Nephron progenitor cell (in vitro differentiated cells): ENCODE measurements around the gene FAM193A.

Source experiments
- DNase-seq: peaks from one replicate; pipeline ENCODE4 v3.0.0; 2021
- H3K27ac Mint-ChIP-seq: 2 replicates; pipeline ENCODE4 v1.8.0; 2021; ENCODE audit warnings: mild to moderate bottlenecking, moderate library complexity, mixed read lengths
- H3K27me3 Mint-ChIP-seq: 2 replicates; pipeline ENCODE4 v1.8.0; 2021; ENCODE audit warnings: mild to moderate bottlenecking, low read depth, mixed read lengths; ENCODE audit not compliant: poor library complexity
- H3K36me3 Mint-ChIP-seq: 2 replicates; pipeline ENCODE4 v1.8.0; 2021; ENCODE audit warnings: low read depth, mixed read lengths
- H3K4me1 Mint-ChIP-seq: 2 replicates; pipeline ENCODE4 v1.8.0; 2021; ENCODE audit warnings: mixed read lengths
- H3K4me3 Mint-ChIP-seq: 2 replicates; pipeline ENCODE4 v1.8.0; 2021; ENCODE audit warnings: mild to moderate bottlenecking, moderate library complexity, mixed read lengths
- H3K9me3 Mint-ChIP-seq: 2 replicates; pipeline ENCODE4 v1.8.0; 2021; ENCODE audit warnings: mild to moderate bottlenecking, moderate library complexity, mixed read lengths
- TF ChIP-seq, protein P1 (sequence below): fragments of 200-600 bp; sonication (generic); IDR thresholded peaks from 2 replicates; pipeline ENCODE4 v1.5.0; 2021; ENCODE audit warnings: antibody characterized with exemption

The FAM193A gene

DNA sequence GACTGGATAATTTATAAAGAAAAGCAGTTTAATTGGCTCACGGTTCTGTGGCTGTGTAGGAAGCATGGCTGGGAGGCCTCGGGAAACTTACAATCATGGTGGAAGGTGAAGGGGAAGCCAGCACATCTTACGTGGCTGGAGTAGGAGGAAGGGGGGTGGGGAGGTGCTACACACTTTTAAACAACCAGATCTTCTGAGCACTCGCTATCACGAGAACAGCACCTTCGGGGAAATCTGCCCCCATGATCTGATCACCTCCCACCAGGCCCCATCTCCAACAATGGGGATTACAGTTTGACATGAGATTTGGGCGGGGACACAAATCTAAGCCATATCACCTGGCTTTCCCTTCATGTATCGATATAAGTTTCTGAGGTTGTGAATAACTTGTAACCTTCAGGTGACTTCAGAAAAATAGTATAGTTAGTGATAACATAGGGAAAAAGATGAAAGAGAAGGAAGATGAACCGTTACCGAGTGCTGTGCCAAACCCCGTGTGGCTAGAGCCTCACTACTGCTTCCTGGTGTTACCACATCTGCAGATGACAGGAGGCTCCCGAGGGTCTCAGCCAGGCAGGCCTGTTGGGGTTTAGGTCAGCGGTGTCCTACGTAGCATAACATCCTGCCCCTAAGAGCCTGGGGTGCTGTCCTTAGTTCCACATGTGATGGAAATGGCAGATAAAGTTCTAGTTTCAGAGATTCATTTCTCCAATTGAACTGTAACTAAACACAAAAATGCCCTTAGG is 116.1 kb downstream of the FAM193A start:
- DNase-seq, result no peak
- H3K27me3 Mint-ChIP-seq, result no peaks in the 10 kb centered on the region
- TF ChIP-seq, protein P1, sequence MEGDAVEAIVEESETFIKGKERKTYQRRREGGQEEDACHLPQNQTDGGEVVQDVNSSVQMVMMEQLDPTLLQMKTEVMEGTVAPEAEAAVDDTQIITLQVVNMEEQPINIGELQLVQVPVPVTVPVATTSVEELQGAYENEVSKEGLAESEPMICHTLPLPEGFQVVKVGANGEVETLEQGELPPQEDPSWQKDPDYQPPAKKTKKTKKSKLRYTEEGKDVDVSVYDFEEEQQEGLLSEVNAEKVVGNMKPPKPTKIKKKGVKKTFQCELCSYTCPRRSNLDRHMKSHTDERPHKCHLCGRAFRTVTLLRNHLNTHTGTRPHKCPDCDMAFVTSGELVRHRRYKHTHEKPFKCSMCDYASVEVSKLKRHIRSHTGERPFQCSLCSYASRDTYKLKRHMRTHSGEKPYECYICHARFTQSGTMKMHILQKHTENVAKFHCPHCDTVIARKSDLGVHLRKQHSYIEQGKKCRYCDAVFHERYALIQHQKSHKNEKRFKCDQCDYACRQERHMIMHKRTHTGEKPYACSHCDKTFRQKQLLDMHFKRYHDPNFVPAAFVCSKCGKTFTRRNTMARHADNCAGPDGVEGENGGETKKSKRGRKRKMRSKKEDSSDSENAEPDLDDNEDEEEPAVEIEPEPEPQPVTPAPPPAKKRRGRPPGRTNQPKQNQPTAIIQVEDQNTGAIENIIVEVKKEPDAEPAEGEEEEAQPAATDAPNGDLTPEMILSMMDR, result no peak

DNA sequence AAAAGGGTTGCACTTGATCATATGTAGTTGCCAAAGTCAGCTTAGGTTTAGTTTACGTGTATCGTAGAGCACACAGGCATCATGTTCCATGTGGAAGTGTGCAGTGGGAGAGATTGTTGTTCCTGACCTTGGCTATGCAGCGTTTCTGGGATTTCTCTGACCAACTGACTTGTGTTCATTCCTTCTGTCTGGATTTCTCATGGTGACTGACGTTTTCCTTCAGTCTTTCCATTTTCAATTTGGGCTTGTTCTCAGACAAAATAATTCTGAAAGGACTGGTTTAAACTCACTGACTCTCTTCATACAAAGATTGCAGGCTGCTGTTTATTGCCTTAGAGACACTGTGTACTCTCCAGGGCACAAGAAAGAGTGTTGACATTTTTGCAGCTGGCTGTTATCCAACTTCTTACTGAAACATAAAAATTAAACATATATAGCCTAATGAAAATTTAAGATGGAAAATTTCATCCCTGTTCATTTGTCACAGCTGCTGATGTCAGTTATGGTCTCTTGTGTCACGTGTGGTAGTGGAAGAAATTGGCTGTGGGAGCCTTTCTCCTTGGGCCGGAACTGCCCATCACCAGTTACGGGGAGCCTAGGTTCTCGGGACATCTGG is 124.3 kb downstream of the FAM193A start:
- DNase-seq, result no peak
- H3K27ac Mint-ChIP-seq, result peak overlapping the region; percentile 83
- TF ChIP-seq, protein P1, result no peak
- peaks cover 59% of the 10 kb centered on the region for H3K36me3 Mint-ChIP-seq
- H3K4me3 Mint-ChIP-seq, result no peak overlapping the region
- no peaks in the 10 kb centered on the region for H3K4me1 Mint-ChIP-seq
- no peaks in the 10 kb centered on the region for H3K27me3 Mint-ChIP-seq
- H3K9me3 Mint-ChIP-seq, result no peaks in the 10 kb centered on the region

More for the DNA sequence above, 116.1 kb downstream of the FAM193A start:
- H3K4me1 Mint-ChIP-seq, result peaks cover 4% of the 10 kb centered on the region
- peak overlapping the region; percentile 82 for H3K27ac Mint-ChIP-seq
- no peaks in the 10 kb centered on the region for H3K9me3 Mint-ChIP-seq
- H3K4me3 Mint-ChIP-seq, result no peak overlapping the region
- H3K36me3 Mint-ChIP-seq, result peaks cover 60% of the 10 kb centered on the region

DNA sequence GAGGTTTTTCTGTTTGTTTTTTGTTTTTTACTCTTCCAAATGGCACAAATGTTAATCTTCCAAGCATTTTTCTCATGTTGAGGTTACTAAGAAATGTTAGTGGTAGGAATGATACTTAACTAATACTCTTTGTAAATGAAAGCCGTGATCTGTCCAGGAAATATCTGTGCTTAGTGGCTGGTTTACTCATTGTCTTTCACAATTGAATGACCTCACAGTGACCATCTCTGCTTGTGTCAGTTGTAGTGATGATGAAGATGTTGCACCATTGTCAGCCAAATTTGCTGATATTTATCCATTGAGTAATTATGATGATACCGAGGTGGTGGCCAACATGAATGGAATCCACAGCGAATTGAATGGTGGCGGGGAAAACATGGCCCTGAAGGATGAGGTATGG is 126.2 kb downstream of the FAM193A start:
- H3K4me3 Mint-ChIP-seq, result no peak overlapping the region
- H3K9me3 Mint-ChIP-seq, result no peaks in the 10 kb centered on the region
- no peaks in the 10 kb centered on the region for H3K4me1 Mint-ChIP-seq
- DNase-seq, result no peak
- peaks cover 66% of the 10 kb centered on the region for H3K36me3 Mint-ChIP-seq
- H3K27ac Mint-ChIP-seq, result no peak overlapping the region
- TF ChIP-seq, protein P1, result no peak
- no peaks in the 10 kb centered on the region for H3K27me3 Mint-ChIP-seq

DNA sequence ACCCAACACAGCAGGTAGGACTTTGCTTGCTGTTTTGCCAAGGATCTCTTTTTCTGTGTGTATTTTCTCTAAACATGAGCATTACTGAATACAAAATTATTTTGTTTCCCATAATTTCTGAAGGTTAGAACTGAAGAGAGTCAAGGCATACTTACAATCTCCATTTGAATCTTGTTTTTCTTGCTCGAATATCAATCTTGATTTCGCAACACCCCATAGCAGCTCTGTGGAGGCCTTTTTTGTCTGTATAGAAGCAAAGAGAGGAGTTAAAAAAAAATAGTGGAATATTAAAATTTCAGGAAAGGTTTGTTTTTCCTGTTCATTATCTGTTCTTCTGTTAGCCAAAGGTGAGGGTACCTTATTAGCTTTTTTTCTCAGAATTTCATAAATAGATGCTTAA is 126.8 kb downstream of the FAM193A start:
- Mint-ChIP-seq H3K4me3 (no peak overlapping the region), H3K36me3 (peaks cover 64% of the 10 kb centered on the region), H3K4me1 (no peaks in the 10 kb centered on the region), H3K27me3 (no peaks in the 10 kb centered on the region), H3K9me3 (no peaks in the 10 kb centered on the region), H3K27ac (no peak overlapping the region)
- TF ChIP-seq, protein P1, result no peak
- DNase-seq, result no peak

DNA sequence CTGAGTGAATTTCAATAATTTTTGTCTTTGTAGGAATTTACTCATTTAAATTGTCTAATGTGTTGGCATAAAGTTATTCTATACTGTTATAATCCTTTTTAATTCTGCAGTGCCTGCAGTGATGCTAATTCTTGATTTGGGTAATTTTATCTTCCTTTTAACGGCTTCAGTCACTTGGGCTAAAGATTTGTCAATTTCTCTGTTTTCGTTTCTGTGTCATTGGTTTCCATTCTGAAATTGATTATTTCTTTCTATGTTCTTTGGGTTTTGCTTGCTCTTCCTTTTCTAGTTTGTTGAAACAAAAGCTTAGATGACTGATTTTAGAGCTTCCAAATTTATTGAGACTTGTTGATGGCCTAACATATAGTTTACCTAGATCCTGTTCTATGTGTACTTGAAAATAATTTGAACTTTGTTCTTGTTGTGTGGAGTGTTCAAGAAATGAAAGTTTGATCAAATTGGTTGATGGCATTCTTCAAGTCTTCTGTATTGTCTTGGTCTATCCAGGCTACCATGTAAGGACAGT is 130.3 kb downstream of the FAM193A start:
- TF ChIP-seq, protein P1, result no peak
- H3K36me3 Mint-ChIP-seq, result peaks cover 55% of the 10 kb centered on the region
- no peak for DNase-seq
- no peak overlapping the region for H3K27ac Mint-ChIP-seq
- no peaks in the 10 kb centered on the region for H3K9me3 Mint-ChIP-seq
- H3K27me3 Mint-ChIP-seq, result no peaks in the 10 kb centered on the region
- no peak overlapping the region for H3K4me3 Mint-ChIP-seq
- H3K4me1 Mint-ChIP-seq, result peaks cover 23% of the 10 kb centered on the region
